GM20000 (cell line): ENCODE measurements around the gene UBE3A.

Experiments used
- DNase-seq: peaks from one replicate; pipeline ENCODE4 v3.0.0; 2012; ENCODE audit warnings: low spot score
- TF ChIP-seq, protein P1 (sequence below): IDR thresholded peaks from 2 replicates; pipeline ENCODE4 v1.5.1; 2012; ENCODE audit warnings: mild to moderate bottlenecking, control low read depth; ENCODE audit errors: extremely low read depth, missing control alignments

The UBE3A gene

DNA sequence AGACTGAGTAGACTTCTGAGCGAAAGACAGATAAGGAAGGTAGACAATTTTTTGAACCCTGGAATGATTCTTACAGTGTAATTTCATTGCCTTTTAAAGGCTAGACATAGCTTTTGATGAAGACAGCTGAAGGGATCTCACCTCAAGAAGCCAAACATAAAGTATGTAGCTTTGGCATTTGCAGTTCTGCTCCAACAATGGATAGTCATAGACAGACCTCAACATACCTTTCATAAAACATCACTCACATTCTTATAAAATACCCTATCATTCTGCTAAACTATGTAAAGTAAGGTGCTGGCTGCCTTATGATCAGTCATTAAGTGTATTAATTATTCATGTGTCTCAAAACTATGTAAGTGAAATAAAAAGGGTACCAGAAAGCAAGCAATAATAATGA, 70.0 kb downstream of the UBE3A start:
- DNase-seq, result no peak
- TF ChIP-seq, protein P1, sequence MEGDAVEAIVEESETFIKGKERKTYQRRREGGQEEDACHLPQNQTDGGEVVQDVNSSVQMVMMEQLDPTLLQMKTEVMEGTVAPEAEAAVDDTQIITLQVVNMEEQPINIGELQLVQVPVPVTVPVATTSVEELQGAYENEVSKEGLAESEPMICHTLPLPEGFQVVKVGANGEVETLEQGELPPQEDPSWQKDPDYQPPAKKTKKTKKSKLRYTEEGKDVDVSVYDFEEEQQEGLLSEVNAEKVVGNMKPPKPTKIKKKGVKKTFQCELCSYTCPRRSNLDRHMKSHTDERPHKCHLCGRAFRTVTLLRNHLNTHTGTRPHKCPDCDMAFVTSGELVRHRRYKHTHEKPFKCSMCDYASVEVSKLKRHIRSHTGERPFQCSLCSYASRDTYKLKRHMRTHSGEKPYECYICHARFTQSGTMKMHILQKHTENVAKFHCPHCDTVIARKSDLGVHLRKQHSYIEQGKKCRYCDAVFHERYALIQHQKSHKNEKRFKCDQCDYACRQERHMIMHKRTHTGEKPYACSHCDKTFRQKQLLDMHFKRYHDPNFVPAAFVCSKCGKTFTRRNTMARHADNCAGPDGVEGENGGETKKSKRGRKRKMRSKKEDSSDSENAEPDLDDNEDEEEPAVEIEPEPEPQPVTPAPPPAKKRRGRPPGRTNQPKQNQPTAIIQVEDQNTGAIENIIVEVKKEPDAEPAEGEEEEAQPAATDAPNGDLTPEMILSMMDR, result no peak

DNA sequence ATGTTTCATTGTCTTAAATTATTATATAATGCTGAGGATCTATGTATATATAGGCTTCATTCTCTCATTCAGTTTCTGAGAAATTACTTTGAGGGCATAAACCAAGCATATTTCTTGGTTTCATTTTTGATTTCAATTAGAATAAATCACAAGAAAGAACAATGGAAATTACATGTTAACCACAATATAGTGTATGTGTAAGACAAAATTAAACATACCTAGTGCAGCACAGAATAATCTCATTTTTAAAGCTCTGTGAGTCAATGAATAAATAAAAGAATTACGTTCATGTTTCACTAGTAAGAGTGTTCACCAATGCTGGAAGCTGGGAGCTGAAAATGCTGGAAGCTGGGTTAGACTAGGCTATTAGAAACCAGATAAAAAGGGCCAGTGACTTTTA, 72.8 kb downstream of the UBE3A start:
- TF ChIP-seq, protein P1, result no peak
- no peak for DNase-seq

- no peak for DNase-seq
- TF ChIP-seq, protein P1, result no peak
Measured at GRCh38 chr15:25362545-25362944, 76.3 kb downstream of the UBE3A start.

- no peak for DNase-seq
- TF ChIP-seq, protein P1, result no peak
Measured at GRCh38 chr15:25347707-25348106, 91.1 kb downstream of the UBE3A start.

GRCh38 chr15:25346371-25346770, 92.5 kb downstream of the UBE3A start:
- DNase-seq, result no peak

GRCh38 chr15:25345943-25346342, 92.9 kb downstream of the UBE3A start:
- no peak for DNase-seq
- TF ChIP-seq, protein P1, result no peak

More at GRCh38 chr15:25346371-25346770, 92.5 kb downstream of the UBE3A start:
- TF ChIP-seq, protein P1, result no peak

GRCh38 chr15:25342629-25343028, 96.2 kb downstream of the UBE3A start:
- no peak for DNase-seq
- TF ChIP-seq, protein P1, result no peak

GRCh38 chr15:25339431-25339830, 99.4 kb downstream of the UBE3A start:
- no peak for DNase-seq

More at GRCh38 chr15:25339431-25339830, 99.4 kb downstream of the UBE3A start:
- TF ChIP-seq, protein P1, result no peak
